ENCODE data around the gene GPR137.
A peak's percentile ranks its signal among the peaks of the same experiment; 100 is the strongest.
"Not testable (repeated sequence)": the region's sequence is repeated elsewhere in the genome, so short reads cannot be mapped to it uniquely, and the experiment has no call there.

GPR137 gene

GRCh38 chr11:64312947-64313346, 27.3 kb downstream of the GPR137 start:
- WGBS, 2 experiments (ENCODE audit: insufficient coverage in 2 of 2) = 98 to 99% methylated on average over 9 to 10 of the region's 10 CpGs
- Histone ChIP-seq H3K9me3 (ENCODE audit: control insufficient read depth, low read length) (no peaks in the 10 kb centered on the region), H3K4me3 (ENCODE audit: extremely low read depth, insufficient read depth, low read length, poor library complexity, severe bottlenecking) (no peak overlapping the region), H3K4me1 (ENCODE audit: control insufficient read depth, insufficient read depth, low read length, poor library complexity, severe bottlenecking) (no peaks in the 10 kb centered on the region), H3K27ac (ENCODE audit: low read depth, low read length, severe bottlenecking) (no peak overlapping the region), H3K36me3 (ENCODE audit: control insufficient read depth, insufficient read depth, low read length) (peaks cover 28% of the 10 kb centered on the region)

- H3K27ac ChIP-seq (ENCODE audit: low read depth, low read length, severe bottlenecking) = no peak overlapping the region
- no peak overlapping the region for H3K4me3 ChIP-seq (ENCODE audit: extremely low read depth, insufficient read depth, low read length, poor library complexity, severe bottlenecking)
- no peaks in the 10 kb centered on the region for H3K4me1 ChIP-seq (ENCODE audit: control insufficient read depth, insufficient read depth, low read length, poor library complexity, severe bottlenecking)
- H3K36me3 ChIP-seq (ENCODE audit: control insufficient read depth, insufficient read depth, low read length) = peaks cover 28% of the 10 kb centered on the region
- WGBS, 2 experiments (ENCODE audit: insufficient coverage in 2 of 2) = 91 to 95% methylated on average over 4 to 13 of the region's 18 CpGs
- no peaks in the 10 kb centered on the region for H3K9me3 ChIP-seq (ENCODE audit: control insufficient read depth, low read length)
These were observed 28.0 kb downstream of the GPR137 start for GRCh38 chr11:64313491-64314145.

GRCh38 chr11:64314146-64314804, 28.6 kb downstream of the GPR137 start:
- 88 to 96% methylated on average over 9 to 17 of the region's 19 CpGs for WGBS, 2 experiments (ENCODE audit: insufficient coverage in 2 of 2)
- H3K9me3 ChIP-seq (ENCODE audit: control insufficient read depth, low read length) = no peaks in the 10 kb centered on the region

GRCh38 chr11:64314805-64315561, 29.3 kb downstream of the GPR137 start:
- H3K36me3 ChIP-seq (ENCODE audit: control insufficient read depth, insufficient read depth, low read length) = peaks cover 35% of the 10 kb centered on the region
- H3K4me1 ChIP-seq (ENCODE audit: control insufficient read depth, insufficient read depth, low read length, poor library complexity, severe bottlenecking) = peaks cover 8% of the 10 kb centered on the region
- 90 to 94% methylated on average over 21 to 23 of the region's 24 CpGs for WGBS, 2 experiments (ENCODE audit: insufficient coverage in 2 of 2)
- H3K4me3 ChIP-seq (ENCODE audit: extremely low read depth, insufficient read depth, low read length, poor library complexity, severe bottlenecking) = no peak overlapping the region
- no peaks in the 10 kb centered on the region for H3K9me3 ChIP-seq (ENCODE audit: control insufficient read depth, low read length)
- H3K27ac ChIP-seq (ENCODE audit: low read depth, low read length, severe bottlenecking) = no peak overlapping the region

More at GRCh38 chr11:64314146-64314804, 28.6 kb downstream of the GPR137 start:
- no peak overlapping the region for H3K4me3 ChIP-seq (ENCODE audit: extremely low read depth, insufficient read depth, low read length, poor library complexity, severe bottlenecking)
- no peak overlapping the region for H3K27ac ChIP-seq (ENCODE audit: low read depth, low read length, severe bottlenecking)
- peaks cover 29% of the 10 kb centered on the region for H3K36me3 ChIP-seq (ENCODE audit: control insufficient read depth, insufficient read depth, low read length)
- H3K4me1 ChIP-seq (ENCODE audit: control insufficient read depth, insufficient read depth, low read length, poor library complexity, severe bottlenecking) = peaks cover 4% of the 10 kb centered on the region

- H3K4me3 ChIP-seq (ENCODE audit: extremely low read depth, insufficient read depth, low read length, poor library complexity, severe bottlenecking) = peak overlapping the region; percentile 95
- H3K36me3 ChIP-seq (ENCODE audit: control insufficient read depth, insufficient read depth, low read length) = peaks cover 32% of the 10 kb centered on the region
- WGBS, 2 experiments (ENCODE audit: insufficient coverage in 2 of 2) = 92 to 94% methylated on average over 14 to 20 of the region's 25 CpGs
- not testable (repeated sequence) for H3K4me1 ChIP-seq (ENCODE audit: control insufficient read depth, insufficient read depth, low read length, poor library complexity, severe bottlenecking); H3K27ac ChIP-seq (ENCODE audit: low read depth, low read length, severe bottlenecking); H3K9me3 ChIP-seq (ENCODE audit: control insufficient read depth, low read length)
These were observed 30.2 kb downstream of the GPR137 start for GRCh38 chr11:64315667-64316526.

- peaks cover 8% of the 10 kb centered on the region for H3K4me1 ChIP-seq (ENCODE audit: control insufficient read depth, insufficient read depth, low read length, poor library complexity, severe bottlenecking)
- H3K36me3 ChIP-seq (ENCODE audit: control insufficient read depth, insufficient read depth, low read length) = peaks cover 33% of the 10 kb centered on the region
- H3K27ac ChIP-seq (ENCODE audit: low read depth, low read length, severe bottlenecking) = peak overlapping the region; percentile 97
- peak overlapping the region; percentile 95 for H3K4me3 ChIP-seq (ENCODE audit: extremely low read depth, insufficient read depth, low read length, poor library complexity, severe bottlenecking)
- no peaks in the 10 kb centered on the region for H3K9me3 ChIP-seq (ENCODE audit: control insufficient read depth, low read length)
- 3 to 5% methylated on average over 16 to 22 of the region's 32 CpGs for WGBS, 2 experiments (ENCODE audit: insufficient coverage in 2 of 2)
These were observed 31.1 kb downstream of the GPR137 start for GRCh38 chr11:64316672-64317324.

- no peaks in the 10 kb centered on the region for H3K9me3 ChIP-seq (ENCODE audit: control insufficient read depth, low read length)
- WGBS, 2 experiments (ENCODE audit: insufficient coverage in 2 of 2) = 0 to 1% methylated on average over 36 to 42 of the region's 43 CpGs
- peak within 1 kb of the TSS; percentile 95 for H3K4me3 ChIP-seq (ENCODE audit: extremely low read depth, insufficient read depth, low read length, poor library complexity, severe bottlenecking)
- H3K27ac ChIP-seq (ENCODE audit: low read depth, low read length, severe bottlenecking) = peak within 1 kb of the TSS; percentile 97
- peaks cover 8% of the 10 kb centered on the region for H3K4me1 ChIP-seq (ENCODE audit: control insufficient read depth, insufficient read depth, low read length, poor library complexity, severe bottlenecking)
- H3K36me3 ChIP-seq (ENCODE audit: control insufficient read depth, insufficient read depth, low read length) = peaks cover 39% of the 10 kb centered on the region
These were observed 31.8 kb downstream of the GPR137 start, which contains the start of gene TRMT112 for GRCh38 chr11:64317325-64317960. TRMT112 (minus strand) TSS chr11:64317559; CDS start chr11:64317526, 33 bp downstream.

- H3K27ac ChIP-seq (ENCODE audit: low read depth, low read length, severe bottlenecking) = peak within 1 kb of the TSS; percentile 97
- H3K9me3 ChIP-seq (ENCODE audit: control insufficient read depth, low read length) = no peaks in the 10 kb centered on the region
- H3K4me3 ChIP-seq (ENCODE audit: extremely low read depth, insufficient read depth, low read length, poor library complexity, severe bottlenecking) = peak within 1 kb of the TSS; percentile 95
- H3K36me3 ChIP-seq (ENCODE audit: control insufficient read depth, insufficient read depth, low read length) = peaks cover 45% of the 10 kb centered on the region
- WGBS, 2 experiments (ENCODE audit: insufficient coverage in 2 of 2) = 0 to 1% methylated on average over 39 to 57 of the region's 61 CpGs
- H3K4me1 ChIP-seq (ENCODE audit: control insufficient read depth, insufficient read depth, low read length, poor library complexity, severe bottlenecking) = peaks cover 12% of the 10 kb centered on the region
These were observed 32.5 kb downstream of the GPR137 start, which contains the start of gene PRDX5 for GRCh38 chr11:64317961-64318765. PRDX5 (plus strand) TSS chr11:64318121; CDS start chr11:64318216, 95 bp downstream.

Data from mesodermal cell (in vitro differentiated cells).